Upper lobe of left lung (tissue), 6 donors: ENCODE measurements around the gene SMAD2. TPM values are rescaled to one million over a fixed set of nuclear protein-coding genes. Genes with fewer than 3 reads are reported as not detected.
A peak's percentile ranks its signal among the peaks of the same experiment; 100 is the strongest.

Source experiments
- ATAC-seq, 2 donors: fragments of 200-7000 bp; cut with Tn5 transposase; one replicate each; pipeline ENCODE4 v1.9.1; 2022; ENCODE audit warnings: mild to moderate bottlenecking in 2 of 2, moderate library complexity in 2 of 2; ENCODE audit not compliant: low FRiP score in 2 of 2
- DNase-seq, 2 donors: peaks; one replicate each; pipeline ENCODE4 v3.0.0-alpha.2; 2019 to 2020
- H3K27ac ChIP-seq, 4 donors: fragments of 200-600 bp; sonication (generic); one replicate each; pipeline ENCODE4 v1.5.1; 2016 to 2019
- H3K27me3 ChIP-seq, 4 donors: fragments of 200-600 bp; sonication (generic); one replicate each; pipeline ENCODE4 v1.5.1; 2017 to 2019
- H3K36me3 ChIP-seq, 4 donors: fragments of 200-600 bp; sonication (generic); one replicate each; pipeline ENCODE4 v1.5.1; 2016 to 2019
- H3K4me1 ChIP-seq, 4 donors: fragments of 200-600 bp; sonication (generic); one replicate each; pipeline ENCODE4 v1.5.1; 2018 to 2019
- H3K4me3 ChIP-seq, 4 donors: fragments of 200-600 bp; sonication (generic); one replicate each; pipeline ENCODE4 v1.5.1; 2017 to 2019; ENCODE audit warnings: mild to moderate bottlenecking in 2 of 4, moderate library complexity in 1 of 4
- H3K9me3 ChIP-seq, 4 donors: fragments of 200-600 bp; sonication (generic); one replicate each; pipeline ENCODE4 v1.5.1; 2018 to 2019
- CTCF ChIP-seq, 6 experiments: fragments of 450-650 bp in 4 of 6; fragments of 200-600 bp in 2 of 6; sonication (generic) in 2 of 6; IDR thresholded peaks; one replicate each; pipeline ENCODE4 v1.5.1; 2016 to 2019; ENCODE audit warnings: antibody characterized with exemption in 6 of 6
- EP300 ChIP-seq, 4 donors: sonication (generic); formaldehyde crosslinking; IDR thresholded peaks; one replicate each; pipeline ENCODE4 v1.5.1; 2017; ENCODE audit warnings: antibody characterized with exemption in 4 of 4, control low read depth in 2 of 4
- POLR2A ChIP-seq, 4 donors: fragments of 450-650 bp; IDR thresholded peaks; one replicate each; pipeline ENCODE4 v1.5.1; 2016 to 2017; ENCODE audit warnings: antibody characterized with exemption in 4 of 4, mild to moderate bottlenecking in 2 of 4
- POLR2AphosphoS5 ChIP-seq, 2 donors: sonication (generic); formaldehyde crosslinking; IDR thresholded peaks; one replicate each; pipeline ENCODE4 v1.5.1; 2017; ENCODE audit warnings: antibody characterized with exemption in 2 of 2
- WGBS, 2 donors: methylation state at CpG; one replicate each; pipeline ENCODE4 v1.1.5; 2017 to 2018; 5-methylcytosine and 5-hydroxymethylcytosine counted together
- total RNA-seq, 6 donors: library from RNA; depleted of rRNA in 4 of 6; stranded (reverse); fragments of >200 nt in 4 of 6; gene quantifications; one replicate each; pipeline versions ENCODE4 v1.1.0 to v1.2.1, GENCODE V29; 2016 to 2021
- donor health status: DM: no; HTN: no; CAD: no; lungs with moderate emphysema.
- donor health status: DM: no; HTN: yes; CAD: no; lungs with severe emphysema.

Gene SMAD2
- total RNA-seq, 6 donors from 2014 or later, result 52.1 to 151 (median 97.8) TPM

GRCh38 chr18:47929681-47930198 is 719 bp downstream of the SMAD2 start:
- peak in 1 of 2 donors; percentile 1 for ATAC-seq
- no peaks in the 10 kb centered on the region for H3K36me3 ChIP-seq
- peaks cover 24 to 58% (median 37%) of the 10 kb centered on the region in 4 donors for H3K4me1 ChIP-seq
- H3K27ac ChIP-seq, result peak overlapping the region; percentile 96 to 99 (median 98)
- no peak for TF ChIP-seq POLR2A (IDR thresholded peaks at IDR 0.05)
- H3K4me3 ChIP-seq, result peak overlapping the region; percentile 55 to 94 (median 87)
- no peaks in the 10 kb centered on the region for H3K9me3 ChIP-seq
- no peak for DNase-seq
- no peaks in the 10 kb centered on the region for H3K27me3 ChIP-seq
- WGBS, 2 donors, result 0 to 1% methylated on average over 19 of the region's 19 CpGs

GRCh38 chr18:47928466-47928865 is 2.0 kb downstream of the SMAD2 start:
- DNase-seq (no peak), ATAC-seq (no peak)
- Histone ChIP-seq H3K4me3 (peak overlapping the region in 2 of 4 donors; percentile 90 to 94), H3K27ac (peak overlapping the region in 1 of 4 donors; percentile 13), H3K36me3 (no peaks in the 10 kb centered on the region), H3K9me3 (no peaks in the 10 kb centered on the region), H3K4me1 (peaks cover 26 to 58% (median 37%) of the 10 kb centered on the region in 4 donors), H3K27me3 (no peaks in the 10 kb centered on the region)
- TF ChIP-seq CTCF (IDR thresholded peaks at IDR 0.05) (no peak), POLR2AphosphoS5 (IDR thresholded peaks at IDR 0.05) (no peak), POLR2A (IDR thresholded peaks at IDR 0.05) (no peak), EP300 (IDR thresholded peaks at IDR 0.05) (no peak)
- 32 to 38% methylated on average over 3 of the region's 3 CpGs for WGBS, 2 donors

- H3K4me1 ChIP-seq, result peaks cover 26 to 45% (median 38%) of the 10 kb centered on the region in 4 donors
- H3K9me3 ChIP-seq, result no peaks in the 10 kb centered on the region
- H3K4me3 ChIP-seq, result no peak overlapping the region
- no peaks in the 10 kb centered on the region for H3K27me3 ChIP-seq
- H3K27ac ChIP-seq, result no peak overlapping the region
- TF ChIP-seq CTCF (IDR thresholded peaks at IDR 0.05), result no peak
- no peak for TF ChIP-seq EP300 (IDR thresholded peaks at IDR 0.05)
- no peak for TF ChIP-seq POLR2A (IDR thresholded peaks at IDR 0.05)
- no peak for TF ChIP-seq POLR2AphosphoS5 (IDR thresholded peaks at IDR 0.05)
- 65 to 82% methylated on average over 2 of the region's 2 CpGs for WGBS, 2 donors
- DNase-seq, result no peak
- no peaks in the 10 kb centered on the region for H3K36me3 ChIP-seq
- no peak for ATAC-seq
Measured at GRCh38 chr18:47926101-47926850, 4.2 kb downstream of the SMAD2 start.

GRCh38 chr18:47919916-47920315 is 10.5 kb downstream of the SMAD2 start:
- Histone ChIP-seq H3K27ac (no peak overlapping the region), H3K27me3 (no peaks in the 10 kb centered on the region), H3K9me3 (no peaks in the 10 kb centered on the region), H3K4me1 (peaks cover 0 to 19% (median 14%) of the 10 kb centered on the region in 4 donors), H3K4me3 (no peak overlapping the region), H3K36me3 (no peaks in the 10 kb centered on the region)
- DNase-seq, result no peak
- no peak for ATAC-seq
- 94 to 98% methylated on average over 6 of the region's 6 CpGs for WGBS, 2 donors
- TF ChIP-seq POLR2AphosphoS5 (IDR thresholded peaks at IDR 0.05) (no peak), POLR2A (IDR thresholded peaks at IDR 0.05) (no peak), CTCF (IDR thresholded peaks at IDR 0.05) (no peak), EP300 (IDR thresholded peaks at IDR 0.05) (no peak)

- 70 to 72% methylated on average over 8 of the region's 8 CpGs for WGBS, 2 donors
Measured at GRCh38 chr18:47917923-47918610, 12.4 kb downstream of the SMAD2 start.

More at GRCh38 chr18:47917923-47918610, 12.4 kb downstream of the SMAD2 start:
- Histone ChIP-seq H3K36me3 (no peaks in the 10 kb centered on the region), H3K27ac (no peak overlapping the region), H3K27me3 (no peaks in the 10 kb centered on the region), H3K4me1 (peaks cover 0 to 29% (median 22%) of the 10 kb centered on the region in 4 donors), H3K9me3 (no peaks in the 10 kb centered on the region), H3K4me3 (no peak overlapping the region)
- DNase-seq, result no peak
- TF ChIP-seq EP300 (IDR thresholded peaks at IDR 0.05), result no peak
- TF ChIP-seq POLR2A (IDR thresholded peaks at IDR 0.05), result no peak
- no peak for ATAC-seq
